Measurements from ENCODE around the gene UTS2B. TPM values are rescaled to one million over a fixed set of nuclear protein-coding genes. Genes with fewer than 3 reads are reported as not detected.
A peak's percentile ranks its signal among the peaks of the same experiment; 100 is the strongest.

Gene UTS2B
- total RNA-seq, 4 donors from 2014 or later, result 0.76 TPM; not detected in 3

DNA sequence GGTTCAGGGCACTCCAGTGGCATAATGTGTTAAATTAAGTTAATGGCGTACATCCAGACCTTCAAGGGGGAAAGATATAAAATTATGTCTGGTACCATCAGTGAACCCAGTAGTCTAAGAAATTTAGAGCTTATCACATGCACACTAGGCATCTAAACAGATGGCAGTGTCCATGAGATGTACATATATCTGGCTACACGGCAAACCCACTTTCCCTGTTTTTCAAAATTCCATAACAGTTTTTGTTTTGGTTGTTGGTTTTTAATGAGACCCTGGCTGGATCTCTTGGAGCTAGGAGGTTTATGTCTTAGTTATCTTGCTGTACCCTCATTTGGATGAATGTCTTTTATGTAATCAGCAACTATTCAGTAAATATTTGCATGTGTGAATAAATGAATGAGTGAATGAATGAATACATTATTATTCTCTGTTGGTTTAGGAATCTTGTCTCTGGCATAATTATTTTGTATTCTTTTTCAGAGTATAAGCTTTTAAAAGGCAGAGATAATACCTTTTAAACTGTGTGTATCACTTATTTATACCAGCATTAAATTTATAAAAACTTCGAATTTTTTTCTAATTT, 3.1 kb upstream of the UTS2B start:
- Histone ChIP-seq H3K9me3 (no peaks in the 10 kb centered on the region), H3K27ac (peak overlapping the region in 1 of 2 donors; percentile 90), H3K4me1 (peaks cover 0 to 2% of the 10 kb centered on the region in 2 donors), H3K4me3 (no peak overlapping the region), H3K36me3 (no peaks in the 10 kb centered on the region), H3K27me3 (no peaks in the 10 kb centered on the region)
- DNase-seq, result no peak
- intact Hi-C loops (cut with DNase I; ENCODE audit: low total_unique reads), result no loop called here
- TF ChIP-seq, protein P1, sequence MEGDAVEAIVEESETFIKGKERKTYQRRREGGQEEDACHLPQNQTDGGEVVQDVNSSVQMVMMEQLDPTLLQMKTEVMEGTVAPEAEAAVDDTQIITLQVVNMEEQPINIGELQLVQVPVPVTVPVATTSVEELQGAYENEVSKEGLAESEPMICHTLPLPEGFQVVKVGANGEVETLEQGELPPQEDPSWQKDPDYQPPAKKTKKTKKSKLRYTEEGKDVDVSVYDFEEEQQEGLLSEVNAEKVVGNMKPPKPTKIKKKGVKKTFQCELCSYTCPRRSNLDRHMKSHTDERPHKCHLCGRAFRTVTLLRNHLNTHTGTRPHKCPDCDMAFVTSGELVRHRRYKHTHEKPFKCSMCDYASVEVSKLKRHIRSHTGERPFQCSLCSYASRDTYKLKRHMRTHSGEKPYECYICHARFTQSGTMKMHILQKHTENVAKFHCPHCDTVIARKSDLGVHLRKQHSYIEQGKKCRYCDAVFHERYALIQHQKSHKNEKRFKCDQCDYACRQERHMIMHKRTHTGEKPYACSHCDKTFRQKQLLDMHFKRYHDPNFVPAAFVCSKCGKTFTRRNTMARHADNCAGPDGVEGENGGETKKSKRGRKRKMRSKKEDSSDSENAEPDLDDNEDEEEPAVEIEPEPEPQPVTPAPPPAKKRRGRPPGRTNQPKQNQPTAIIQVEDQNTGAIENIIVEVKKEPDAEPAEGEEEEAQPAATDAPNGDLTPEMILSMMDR (IDR thresholded peaks at IDR 0.05), result no peak
- TF ChIP-seq POLR2A (IDR thresholded peaks at IDR 0.05), result no peak

DNA sequence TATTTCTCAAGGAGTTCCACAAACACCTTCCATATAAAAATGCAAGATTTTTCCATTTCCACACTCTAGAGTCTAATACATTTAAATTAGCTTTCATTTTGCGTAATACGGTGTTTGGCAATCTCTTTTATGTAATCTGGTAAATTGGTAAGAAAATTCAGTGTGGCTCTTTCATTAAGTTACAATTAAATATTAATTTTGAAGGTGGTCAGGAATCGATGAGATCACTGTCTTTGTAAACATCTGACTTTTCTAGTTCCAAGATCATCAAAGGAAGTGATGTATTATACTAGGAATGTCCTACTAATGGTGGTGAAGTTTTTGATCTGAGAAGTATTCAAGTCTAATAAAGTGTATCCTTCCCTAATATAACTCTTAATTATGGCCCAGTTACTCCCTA, 1.1 kb upstream of the UTS2B start:
- Histone ChIP-seq H3K27me3 (no peaks in the 10 kb centered on the region), H3K9me3 (no peaks in the 10 kb centered on the region), H3K27ac (peak overlapping the region; percentile 90 to 94), H3K4me3 (peak overlapping the region; percentile 53 to 91), H3K4me1 (no peaks in the 10 kb centered on the region), H3K36me3 (no peaks in the 10 kb centered on the region)
- TF ChIP-seq, protein P1 (IDR thresholded peaks at IDR 0.05), result no peak
- no peak for TF ChIP-seq POLR2A (IDR thresholded peaks at IDR 0.05)
- DNase-seq, result no peak
- intact Hi-C loops (cut with DNase I; ENCODE audit: low total_unique reads), result no loop called here

DNA sequence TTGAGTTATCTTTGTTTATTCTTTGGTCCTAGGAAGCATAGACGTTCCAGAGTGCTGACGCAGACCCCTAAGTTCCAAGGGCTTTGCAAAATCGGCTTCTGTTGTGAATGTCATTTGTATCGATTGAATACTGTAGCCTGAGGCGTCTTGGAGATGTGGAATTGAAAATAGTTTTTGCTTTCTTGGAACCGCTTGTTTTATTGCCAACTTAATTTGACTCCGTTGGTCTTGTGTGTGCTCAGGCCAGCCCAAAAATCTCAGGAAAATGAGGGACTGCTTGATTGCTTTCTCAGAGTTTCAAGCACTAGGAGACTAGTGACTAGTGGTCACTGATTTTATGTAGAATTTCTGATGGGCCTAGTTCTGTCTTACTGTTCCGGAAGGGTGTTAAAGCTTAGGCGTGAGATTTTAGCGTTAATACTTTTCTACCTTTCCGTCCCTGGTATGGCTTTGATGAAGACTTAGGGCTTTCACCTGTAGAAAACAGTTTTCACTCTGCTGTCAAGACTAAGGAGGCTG, 263 bp upstream of the UTS2B start:
- Histone ChIP-seq H3K9me3 (no peaks in the 10 kb centered on the region), H3K4me1 (no peaks in the 10 kb centered on the region)
- DNase-seq, result peak in 1 of 2 donors; percentile 25

DNA sequence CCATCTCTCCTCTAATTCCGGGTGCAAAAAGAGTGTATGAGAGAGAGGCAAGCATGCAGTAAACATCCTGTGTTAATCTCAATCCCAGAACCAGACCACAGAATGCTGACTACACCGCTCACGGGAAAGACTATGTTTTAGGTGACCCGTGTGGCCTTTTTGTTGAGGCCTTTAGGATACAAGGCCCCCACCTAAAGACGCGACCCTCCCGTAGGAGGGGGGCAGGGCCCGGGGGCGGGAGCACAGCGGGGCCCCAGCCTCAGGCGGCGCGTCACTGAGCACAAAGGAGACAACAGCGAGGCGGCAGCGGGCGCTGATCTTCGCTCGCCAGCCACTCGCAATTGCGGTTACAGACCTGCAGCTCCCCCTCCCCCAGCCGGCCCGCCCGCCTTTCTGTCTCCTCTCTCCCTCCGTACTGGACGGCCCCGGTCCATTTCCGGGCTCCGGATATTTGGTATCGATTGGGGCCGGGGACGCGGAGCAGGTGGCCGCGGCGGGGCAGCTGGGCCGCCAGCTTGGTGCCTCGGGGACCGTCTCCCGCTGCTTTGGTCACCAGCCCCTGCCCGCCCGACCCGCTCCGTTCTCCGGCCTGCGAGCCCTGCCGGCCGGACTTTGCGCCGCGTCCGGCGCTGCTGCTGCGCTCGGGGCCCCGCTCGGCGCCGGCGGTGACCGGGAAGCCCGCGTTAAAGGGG, 1.2 kb downstream of the UTS2B start, which contains the start of gene CCDC50:
Gene CCDC50, plus strand, starts transcription at position 433 of the 692 bp plus-strand sequence. CDS start 281 bp downstream, outside the sequence.
- intact Hi-C loops (cut with DNase I; ENCODE audit: low total_unique reads), result no loop called here
- H3K4me3 ChIP-seq, result peak within 1 kb of the TSS; percentile 53 to 91
- TF ChIP-seq, protein P1 (IDR thresholded peaks at IDR 0.05), result peak in 2 of 4 experiments; percentile 10 to 18
- peak; percentile 32 to 71 for TF ChIP-seq POLR2A (IDR thresholded peaks at IDR 0.05)
- H3K36me3 ChIP-seq, result no peaks in the 10 kb centered on the region
- peak; percentile 80 to 85 for DNase-seq
- no peaks in the 10 kb centered on the region for H3K9me3 ChIP-seq
- H3K27ac ChIP-seq, result peak within 1 kb of the TSS; percentile 90 to 94
- H3K27me3 ChIP-seq, result no peaks in the 10 kb centered on the region
- no peaks in the 10 kb centered on the region for H3K4me1 ChIP-seq

More for the DNA sequence above, 263 bp upstream of the UTS2B start:
- H3K4me3 ChIP-seq, result peak overlapping the region; percentile 53 to 91
- H3K27ac ChIP-seq, result peak overlapping the region; percentile 90 to 94
- no peaks in the 10 kb centered on the region for H3K27me3 ChIP-seq
- intact Hi-C loops (cut with DNase I; ENCODE audit: low total_unique reads), result no loop called here
- no peaks in the 10 kb centered on the region for H3K36me3 ChIP-seq
- TF ChIP-seq POLR2A (IDR thresholded peaks at IDR 0.05), result no peak
- TF ChIP-seq, protein P1 (IDR thresholded peaks at IDR 0.05), result no peak

All from uterus (tissue), 4 donors.